ENCODE data around the gene C3orf80. TPM values are rescaled to one million over a fixed set of nuclear protein-coding genes. Genes with fewer than 3 reads are reported as not detected.
A peak's percentile ranks its signal among the peaks of the same experiment; 100 is the strongest.
"Not testable (repeated sequence)": the region's sequence is repeated elsewhere in the genome, so short reads cannot be mapped to it uniquely, and the experiment has no call there.

Gene C3orf80
- polyA plus RNA-seq (2013, experiment 1 of 2), result 1.6 TPM
- polyA plus RNA-seq (2013, experiment 2 of 2), result 1.7 TPM

DNA sequence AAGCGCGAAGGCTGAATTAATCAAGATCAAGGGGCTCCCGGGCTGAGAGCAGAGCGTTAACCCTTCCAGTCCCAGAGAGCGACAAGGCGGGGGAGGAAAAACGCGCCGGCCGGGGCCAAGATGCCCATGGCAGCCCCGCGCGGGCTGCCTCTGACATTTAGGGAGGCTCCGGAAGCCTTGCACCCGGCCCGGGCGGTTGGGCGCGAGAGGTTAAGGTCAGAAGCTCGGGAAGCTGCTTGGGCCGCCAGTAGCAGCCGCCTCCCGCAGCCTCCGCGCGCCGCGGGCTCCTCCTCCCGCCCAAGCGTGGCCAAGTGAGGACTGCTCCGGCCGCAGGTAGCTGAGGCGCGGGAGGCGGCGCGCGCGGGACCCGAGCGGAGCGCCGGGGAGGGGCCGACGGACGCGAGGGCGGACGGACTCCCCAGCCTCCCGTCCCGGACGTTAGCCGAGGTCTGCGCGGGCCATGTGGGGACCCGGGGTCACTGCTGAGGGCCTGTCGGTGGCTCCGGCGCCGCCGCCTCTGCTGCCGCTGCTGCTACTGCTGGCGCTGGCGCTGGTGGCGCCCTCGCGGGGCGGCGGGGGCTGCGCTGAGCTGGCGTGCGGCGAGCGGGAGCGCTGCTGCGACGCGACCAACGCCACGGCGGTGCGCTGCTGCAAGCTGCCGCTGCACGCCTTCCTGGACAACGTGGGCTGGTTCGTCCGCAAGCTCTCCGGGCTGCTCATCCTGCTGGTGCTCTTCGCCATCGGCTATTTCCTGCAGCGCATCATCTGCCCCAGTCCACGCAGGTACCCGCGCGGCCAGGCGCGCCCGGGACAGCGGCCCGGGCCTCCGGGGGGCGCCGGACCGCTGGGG, at the start of gene C3orf80:
Gene C3orf80 (plus strand): TSS at position 247 of the 850 bp plus-strand sequence. CDS start 214 bp downstream, at position 461.
- Histone ChIP-seq H3K18ac (ENCODE audit: low read depth in 1 of 2, low read length in 2 of 2) (peak within 1 kb of the TSS; percentile 74 to 87), H2BK5ac (ENCODE audit: low read depth, low read length, poor library complexity, severe bottlenecking) (no peak within 1 kb of the TSS), H3K9me3 (ENCODE audit: control insufficient read depth, low read length) (no peaks in the 10 kb centered on the region), H2BK15ac (ENCODE audit: low read depth, poor library complexity, severe bottlenecking) (peak within 1 kb of the TSS; percentile 52), H2BK120ac (ENCODE audit: low read depth, low read length) (no peak within 1 kb of the TSS), H2AK5ac (ENCODE audit: low read length, severe bottlenecking) (no peak within 1 kb of the TSS), H3K27me3 (ENCODE audit: control insufficient read depth in 1 of 2, insufficient read depth in 1 of 2, low read length in 2 of 2) (peaks cover 22 to 50% of the 10 kb centered on the region in 2 experiments), H3K9ac (ENCODE audit: low read length) (peak within 1 kb of the TSS; percentile 65), H2BK12ac (ENCODE audit: low read length in 2 of 2) (peak within 1 kb of the TSS; percentile 51), H3K36me3 (ENCODE audit: control insufficient read depth in 1 of 2, insufficient read depth in 2 of 2, low read depth in 1 of 2, low read length in 2 of 2) (no peaks in the 10 kb centered on the region), H3K79me1 (replicated peaks; ENCODE audit: low read length, poor library complexity, severe bottlenecking) (no peaks in the 10 kb centered on the region), H3K27ac (ENCODE audit: low read length, poor library complexity, severe bottlenecking) (no peak within 1 kb of the TSS), H3K23ac (ENCODE audit: low read length in 2 of 2) (peak within 1 kb of the TSS; percentile 75 to 94), H3K4me1 (ENCODE audit: control insufficient read depth, insufficient read depth, low read depth, low read length) (peaks cover 22% of the 10 kb centered on the region), H4K91ac (ENCODE audit: low read length) (peak within 1 kb of the TSS; percentile 66), H3K4me3 (ENCODE audit: insufficient read depth in 1 of 2, low read depth in 1 of 2, low read length in 2 of 2) (peak within 1 kb of the TSS; percentile 70 to 76), H3K4ac (ENCODE audit: low read depth in 1 of 2, low read length in 2 of 2) (no peak within 1 kb of the TSS), H4K8ac (ENCODE audit: low read length) (peak within 1 kb of the TSS; percentile 37), H3K14ac (ENCODE audit: low read length in 2 of 2) (peak within 1 kb of the TSS in 1 of 2 experiments; percentile 95), H3K4me2 (ENCODE audit: low read length, poor library complexity, severe bottlenecking) (peak within 1 kb of the TSS; percentile 100), H2AFZ (ENCODE audit: low read depth, low read length) (peak within 1 kb of the TSS; percentile 91)
- WGBS, result under 1% methylated on average over 74 of the region's 104 CpGs
- DNase-seq, result peak; percentile 47

DNA sequence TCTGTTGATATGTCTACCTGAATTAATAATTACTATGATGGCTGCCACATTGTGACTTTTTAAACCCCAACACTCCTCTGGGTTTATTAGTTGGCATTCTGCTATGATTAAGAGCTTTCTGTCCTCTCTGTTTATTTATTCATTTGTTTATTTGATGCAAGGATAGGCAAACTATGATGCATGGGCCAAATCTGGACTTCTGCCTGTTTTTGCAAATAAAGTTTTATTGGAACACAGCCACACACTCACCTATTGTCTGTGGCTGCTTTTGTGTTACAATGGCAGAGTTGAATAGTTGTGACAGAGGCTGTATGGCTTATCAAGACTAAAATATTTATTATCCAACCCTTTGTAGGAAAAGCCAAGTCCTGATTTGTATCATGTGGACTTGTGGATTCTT, 48.3 kb upstream of the C3orf80 start:
- Histone ChIP-seq H3K9me3 (ENCODE audit: control insufficient read depth, low read length) (no peaks in the 10 kb centered on the region), H2AFZ (ENCODE audit: low read depth, low read length) (no peak overlapping the region), H3K4me2 (ENCODE audit: low read length, poor library complexity, severe bottlenecking) (no peak overlapping the region), H2BK120ac (ENCODE audit: low read depth, low read length) (no peak overlapping the region), H4K8ac (ENCODE audit: low read length) (no peak overlapping the region), H3K23ac (ENCODE audit: low read length in 2 of 2) (no peak overlapping the region), H2BK12ac (ENCODE audit: low read length in 2 of 2) (no peak overlapping the region), H2BK5ac (ENCODE audit: low read depth, low read length, poor library complexity, severe bottlenecking) (no peak overlapping the region), H2AK5ac (ENCODE audit: low read length, severe bottlenecking) (no peak overlapping the region), H3K79me1 (replicated peaks; ENCODE audit: low read length, poor library complexity, severe bottlenecking) (no peaks in the 10 kb centered on the region), H4K91ac (ENCODE audit: low read length) (no peak overlapping the region), H3K18ac (ENCODE audit: low read depth in 1 of 2, low read length in 2 of 2) (peak overlapping the region in 1 of 2 experiments; percentile 40), H3K9ac (ENCODE audit: low read length) (no peak overlapping the region), H3K27ac (ENCODE audit: low read length, poor library complexity, severe bottlenecking) (no peak overlapping the region), H3K4me3 (ENCODE audit: insufficient read depth in 1 of 2, low read depth in 1 of 2, low read length in 2 of 2) (no peak overlapping the region), H2BK15ac (ENCODE audit: low read depth, poor library complexity, severe bottlenecking) (no peak overlapping the region), H3K36me3 (ENCODE audit: control insufficient read depth in 1 of 2, insufficient read depth in 2 of 2, low read depth in 1 of 2, low read length in 2 of 2) (no peaks in the 10 kb centered on the region), H3K14ac (ENCODE audit: low read length in 2 of 2) (no peak overlapping the region), H3K4ac (ENCODE audit: low read depth in 1 of 2, low read length in 2 of 2) (no peak overlapping the region), H3K27me3 (ENCODE audit: control insufficient read depth in 1 of 2, insufficient read depth in 1 of 2, low read length in 2 of 2) (no peaks in the 10 kb centered on the region), H3K4me1 (ENCODE audit: control insufficient read depth, insufficient read depth, low read depth, low read length) (peaks cover 1% of the 10 kb centered on the region)
- no peak for DNase-seq

DNA sequence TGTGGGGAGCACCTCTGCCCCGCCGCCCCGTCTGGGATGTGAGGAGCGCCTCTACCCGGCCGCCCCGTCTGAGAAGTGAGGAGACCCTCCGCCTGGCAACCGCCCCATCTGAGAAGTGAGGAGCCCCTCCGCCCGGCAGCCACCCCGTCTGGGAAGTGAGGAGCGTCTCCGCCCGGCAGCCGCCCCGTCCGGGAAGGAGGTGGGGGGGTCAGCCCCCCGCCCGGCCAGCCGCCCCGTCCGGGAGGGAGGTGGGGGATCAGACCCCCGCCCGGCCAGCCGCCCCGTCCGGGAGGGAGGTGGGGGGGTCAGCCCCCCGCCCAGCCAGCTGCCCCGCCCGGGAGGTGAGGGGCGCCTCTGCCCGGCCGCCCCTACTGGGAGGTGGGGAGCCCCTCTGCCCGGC, 46.6 kb upstream of the C3orf80 start:
- 98% methylated on average over 26 of the region's 35 CpGs for WGBS
- DNase-seq; H3K4me1 ChIP-seq (ENCODE audit: control insufficient read depth, insufficient read depth, low read depth, low read length): not testable (repeated sequence)

DNA sequence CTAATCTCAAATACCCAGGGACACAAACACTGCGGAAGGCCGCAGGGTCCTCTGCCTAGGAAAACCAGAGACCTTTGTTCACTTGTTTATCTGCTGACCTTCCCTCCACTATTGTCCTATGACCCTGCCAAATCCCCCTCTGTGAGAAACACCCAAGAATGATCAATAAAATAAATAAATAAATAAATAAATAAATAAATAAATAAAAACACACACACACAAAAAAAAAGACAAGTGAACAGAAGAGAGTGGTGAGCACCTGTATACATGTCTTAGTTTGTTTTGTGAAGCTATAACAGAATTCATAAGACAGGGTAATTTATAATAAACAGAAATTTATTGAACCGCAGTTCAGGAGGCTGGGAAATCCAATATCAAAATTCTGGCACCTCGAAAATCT, 45.8 kb upstream of the C3orf80 start:
- not testable (repeated sequence) for H2BK120ac ChIP-seq (ENCODE audit: low read depth, low read length); H3K9ac ChIP-seq (ENCODE audit: low read length); H3K23ac ChIP-seq (ENCODE audit: low read length in 2 of 2); DNase-seq; H2BK5ac ChIP-seq (ENCODE audit: low read depth, low read length, poor library complexity, severe bottlenecking); H3K27me3 ChIP-seq (ENCODE audit: control insufficient read depth in 1 of 2, insufficient read depth in 1 of 2, low read length in 2 of 2); H3K36me3 ChIP-seq (ENCODE audit: control insufficient read depth in 1 of 2, insufficient read depth in 2 of 2, low read depth in 1 of 2, low read length in 2 of 2); H2AFZ ChIP-seq (ENCODE audit: low read depth, low read length); H2AK5ac ChIP-seq (ENCODE audit: low read length, severe bottlenecking); H2BK15ac ChIP-seq (ENCODE audit: low read depth, poor library complexity, severe bottlenecking); H3K27ac ChIP-seq (ENCODE audit: low read length, poor library complexity, severe bottlenecking); H3K4me1 ChIP-seq (ENCODE audit: control insufficient read depth, insufficient read depth, low read depth, low read length); H3K4me2 ChIP-seq (ENCODE audit: low read length, poor library complexity, severe bottlenecking); H3K79me1 ChIP-seq (replicated peaks; ENCODE audit: low read length, poor library complexity, severe bottlenecking); H3K14ac ChIP-seq (ENCODE audit: low read length in 2 of 2); H3K9me3 ChIP-seq (ENCODE audit: control insufficient read depth, low read length); H3K4me3 ChIP-seq (ENCODE audit: insufficient read depth in 1 of 2, low read depth in 1 of 2, low read length in 2 of 2); H4K91ac ChIP-seq (ENCODE audit: low read length)
- Histone ChIP-seq H3K18ac (ENCODE audit: low read depth in 1 of 2, low read length in 2 of 2) (peak overlapping the region; percentile 21 to 75), H2BK12ac (ENCODE audit: low read length in 2 of 2) (peak overlapping the region in 1 of 2 experiments; percentile 77), H3K4ac (ENCODE audit: low read depth in 1 of 2, low read length in 2 of 2) (peak overlapping the region in 1 of 2 experiments; percentile 64), H4K8ac (ENCODE audit: low read length) (peak overlapping the region; percentile 13)
- WGBS, result 90% methylated on average over 2 of the region's 4 CpGs

More for the DNA sequence above, 46.6 kb upstream of the C3orf80 start:
- not testable (repeated sequence) for H2BK120ac ChIP-seq (ENCODE audit: low read depth, low read length); H3K4me2 ChIP-seq (ENCODE audit: low read length, poor library complexity, severe bottlenecking); H3K9me3 ChIP-seq (ENCODE audit: control insufficient read depth, low read length); H3K23ac ChIP-seq (ENCODE audit: low read length in 2 of 2); H2BK5ac ChIP-seq (ENCODE audit: low read depth, low read length, poor library complexity, severe bottlenecking); H3K4ac ChIP-seq (ENCODE audit: low read depth in 1 of 2, low read length in 2 of 2); H2AK5ac ChIP-seq (ENCODE audit: low read length, severe bottlenecking); H3K36me3 ChIP-seq (ENCODE audit: control insufficient read depth in 1 of 2, insufficient read depth in 2 of 2, low read depth in 1 of 2, low read length in 2 of 2); H3K9ac ChIP-seq (ENCODE audit: low read length); H3K14ac ChIP-seq (ENCODE audit: low read length in 2 of 2); H3K27ac ChIP-seq (ENCODE audit: low read length, poor library complexity, severe bottlenecking); H3K79me1 ChIP-seq (replicated peaks; ENCODE audit: low read length, poor library complexity, severe bottlenecking); H4K8ac ChIP-seq (ENCODE audit: low read length); H3K4me3 ChIP-seq (ENCODE audit: insufficient read depth in 1 of 2, low read depth in 1 of 2, low read length in 2 of 2); H3K27me3 ChIP-seq (ENCODE audit: control insufficient read depth in 1 of 2, insufficient read depth in 1 of 2, low read length in 2 of 2); H3K18ac ChIP-seq (ENCODE audit: low read depth in 1 of 2, low read length in 2 of 2); H4K91ac ChIP-seq (ENCODE audit: low read length); H2AFZ ChIP-seq (ENCODE audit: low read depth, low read length); H2BK12ac ChIP-seq (ENCODE audit: low read length in 2 of 2)
- H2BK15ac ChIP-seq (ENCODE audit: low read depth, poor library complexity, severe bottlenecking), result peak overlapping the region; percentile 1

Data from mesenchymal stem cell (in vitro differentiated cells and primary cell).